Osteocyte (in vitro differentiated cells): Measurements from ENCODE around the gene CARMIL3. TPM values are rescaled to one million over a fixed set of nuclear protein-coding genes. Genes with fewer than 3 reads are reported as not detected.
"Not testable (repeated sequence)": the region's sequence is repeated elsewhere in the genome, so short reads cannot be mapped to it uniquely, and the experiment has no call there.

Source experiments
- DNase-seq: peaks from one replicate; pipeline ENCODE4 v3.0.0; 2021; ENCODE audit warnings: mixed read lengths; ENCODE audit not compliant: unreplicated experiment; ENCODE audit errors: extremely low spot score
- H3K27ac Mint-ChIP-seq: one replicate; pipeline ENCODE4 v1.8.0; 2021; ENCODE audit warnings: mild to moderate bottlenecking, mixed read lengths; ENCODE audit not compliant: unreplicated experiment
- H3K27me3 Mint-ChIP-seq: one replicate; pipeline ENCODE4 v1.8.0; 2021; ENCODE audit warnings: mixed read lengths; ENCODE audit not compliant: unreplicated experiment
- H3K36me3 Mint-ChIP-seq: one replicate; pipeline ENCODE4 v1.8.0; 2021; ENCODE audit warnings: mixed read lengths; ENCODE audit not compliant: unreplicated experiment
- H3K4me1 Mint-ChIP-seq: one replicate; pipeline ENCODE4 v1.8.0; 2021; ENCODE audit warnings: mixed read lengths; ENCODE audit not compliant: unreplicated experiment
- H3K4me3 Mint-ChIP-seq: one replicate; pipeline ENCODE4 v1.8.0; 2021; ENCODE audit warnings: mild to moderate bottlenecking, moderate library complexity, mixed read lengths; ENCODE audit not compliant: unreplicated experiment
- H3K9me3 Mint-ChIP-seq: one replicate; pipeline ENCODE4 v1.8.0; 2021; ENCODE audit warnings: mixed read lengths; ENCODE audit not compliant: unreplicated experiment
- CTCF ChIP-seq: fragments of 200-600 bp; sonication (generic); IDR thresholded peaks from 2 replicates; pipeline ENCODE4 v1.5.0; 2021; ENCODE audit warnings: antibody characterized with exemption, mild to moderate bottlenecking, moderate library complexity
- total RNA-seq: library from RNA; stranded (reverse); gene quantifications from 2 replicates; pipeline ENCODE4 v1.2.1, GENCODE V29; 2021

Gene CARMIL3
- total RNA-seq, 1 donor from 2014 or later: 0.35 TPM

DNA sequence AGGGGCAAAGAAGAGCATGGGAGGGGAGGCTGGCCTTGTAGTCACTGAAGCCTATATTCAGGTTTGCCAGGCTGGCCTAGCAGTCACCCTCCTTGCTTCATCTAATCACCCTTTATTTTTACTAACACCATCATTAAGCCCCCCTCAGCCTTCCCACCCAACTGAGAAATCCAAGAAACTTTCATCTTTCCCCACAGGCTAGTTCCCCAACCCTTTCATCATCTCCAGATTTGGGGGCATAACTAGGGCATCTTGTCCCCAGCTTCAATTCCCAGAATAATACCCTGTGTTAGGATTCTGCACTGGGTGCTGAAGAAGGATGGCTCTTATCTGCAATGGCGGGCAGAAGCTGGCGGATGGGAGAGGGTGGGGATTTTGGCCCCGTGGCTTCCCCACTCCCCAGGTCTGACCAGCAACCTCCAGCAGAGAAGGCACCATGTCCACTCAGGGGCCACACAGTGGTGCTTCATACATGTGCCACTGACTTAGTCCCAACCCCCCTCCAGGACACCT lies 49.2 kb downstream of the CARMIL3 start:
- Mint-ChIP-seq H3K36me3 (peaks cover 34% of the 10 kb centered on the region), H3K9me3 (no peaks in the 10 kb centered on the region), H3K27ac (no peak overlapping the region), H3K4me3 (no peak overlapping the region), H3K4me1 (peaks cover 5% of the 10 kb centered on the region), H3K27me3 (no peaks in the 10 kb centered on the region)
- TF ChIP-seq CTCF: no peak
- DNase-seq: no peak

GRCh38 chr14:24102357-24103048 lies 50.7 kb downstream of the CARMIL3 start:
- no peak overlapping the region for H3K4me3 Mint-ChIP-seq
- DNase-seq: no peak
- H3K27ac Mint-ChIP-seq: no peak overlapping the region
- peaks cover 34% of the 10 kb centered on the region for H3K36me3 Mint-ChIP-seq
- TF ChIP-seq CTCF: no peak
- H3K27me3 Mint-ChIP-seq: no peaks in the 10 kb centered on the region
- H3K9me3 Mint-ChIP-seq: no peaks in the 10 kb centered on the region
- no peaks in the 10 kb centered on the region for H3K4me1 Mint-ChIP-seq

GRCh38 chr14:24103451-24103850 lies 51.6 kb downstream of the CARMIL3 start:
- Mint-ChIP-seq H3K4me3 (no peak overlapping the region), H3K27ac (no peak overlapping the region), H3K9me3 (no peaks in the 10 kb centered on the region), H3K27me3 (no peaks in the 10 kb centered on the region), H3K36me3 (peaks cover 31% of the 10 kb centered on the region), H3K4me1 (peaks cover under 1% of the 10 kb centered on the region)
- no peak for TF ChIP-seq CTCF
- no peak for DNase-seq

DNA sequence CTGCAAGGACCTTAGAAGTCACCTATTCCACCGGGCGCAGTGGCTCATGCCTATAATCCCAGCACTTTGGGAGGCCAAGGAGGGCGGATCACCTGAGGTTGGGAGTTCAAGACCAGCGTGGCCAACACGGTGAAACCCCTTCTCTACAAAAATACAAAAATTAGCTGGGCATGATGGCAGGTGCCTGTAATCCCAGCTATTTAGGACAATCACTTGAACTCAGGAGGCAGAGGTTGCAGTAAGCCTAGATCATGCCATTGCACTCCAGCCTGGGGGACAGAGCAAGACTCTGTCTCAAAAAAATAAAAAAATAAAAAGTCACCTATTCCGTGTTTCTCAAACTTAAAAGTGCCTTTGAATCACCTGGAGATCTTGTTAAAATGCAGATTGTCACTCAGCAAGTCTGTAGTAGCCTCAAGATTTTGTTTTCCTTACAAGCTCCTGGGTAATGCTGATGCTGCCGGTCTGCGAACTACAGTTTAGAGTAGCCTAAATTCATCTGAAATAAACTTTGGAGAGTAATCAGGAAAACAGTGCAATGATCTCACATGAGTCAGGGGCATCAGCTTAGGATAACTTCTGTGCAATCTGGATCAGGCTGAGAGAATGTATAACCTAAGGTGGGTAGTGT lies 53.9 kb downstream of the CARMIL3 start:
- not testable (repeated sequence) for H3K4me1 Mint-ChIP-seq, H3K27ac Mint-ChIP-seq

GRCh38 chr14:24106672-24107271 lies 55.0 kb downstream of the CARMIL3 start:
- no peak for TF ChIP-seq CTCF
- H3K4me1 Mint-ChIP-seq: peaks cover 7% of the 10 kb centered on the region
- no peak overlapping the region for H3K27ac Mint-ChIP-seq
- H3K27me3 Mint-ChIP-seq: no peaks in the 10 kb centered on the region
- no peak overlapping the region for H3K4me3 Mint-ChIP-seq
- no peak for DNase-seq
- H3K9me3 Mint-ChIP-seq: no peaks in the 10 kb centered on the region
- H3K36me3 Mint-ChIP-seq: peaks cover 16% of the 10 kb centered on the region

More for the DNA sequence above, 53.9 kb downstream of the CARMIL3 start:
- peaks cover 19% of the 10 kb centered on the region for H3K36me3 Mint-ChIP-seq
- H3K4me3 Mint-ChIP-seq, H3K9me3 Mint-ChIP-seq, DNase-seq, H3K27me3 Mint-ChIP-seq: not testable (repeated sequence)
